Measurements from ENCODE around the gene PLB1.

DNA sequence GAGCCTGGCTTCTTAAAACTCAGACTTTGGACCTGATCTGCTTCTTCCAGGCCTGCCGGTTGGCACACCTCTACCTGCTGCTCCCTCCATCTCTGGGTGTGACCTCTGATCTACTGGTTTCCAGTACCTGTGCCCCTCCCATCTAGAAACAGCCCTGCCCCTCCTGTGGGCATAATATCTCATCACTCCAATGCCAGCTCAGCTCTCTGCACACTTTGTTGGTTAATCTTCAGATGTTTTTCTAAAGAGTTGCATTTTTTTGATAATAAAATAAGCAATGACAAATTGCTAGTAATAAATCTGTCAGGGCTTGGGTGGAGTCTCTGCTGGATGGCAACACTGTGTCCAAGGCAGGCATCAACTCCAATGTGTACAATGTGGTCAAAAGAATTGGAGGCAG is 166.2 kb downstream of the PLB1 start:
- TF ChIP-seq EP300 (conservative IDR thresholded peaks at IDR 0.05; ENCODE audit: poor library complexity, severe bottlenecking) (no peak), RAD21 (conservative IDR thresholded peaks at IDR 0.05) (no peak), SMC3 (conservative IDR thresholded peaks at IDR 0.05; ENCODE audit: poor library complexity) (no peak), POLR2AphosphoS5 (IDR thresholded peaks at IDR 0.05) (no peak), EZH2 (IDR thresholded peaks at IDR 0.05; ENCODE audit: borderline replicate concordance, insufficient read depth, low read length, poor library complexity, severe bottlenecking) (no peak), TAF1 (IDR thresholded peaks at IDR 0.05; ENCODE audit: low read depth) (no peak), MXI1 (conservative IDR thresholded peaks at IDR 0.05; ENCODE audit: poor library complexity, severe bottlenecking) (no peak)
- TF ChIP-seq, protein P1, sequence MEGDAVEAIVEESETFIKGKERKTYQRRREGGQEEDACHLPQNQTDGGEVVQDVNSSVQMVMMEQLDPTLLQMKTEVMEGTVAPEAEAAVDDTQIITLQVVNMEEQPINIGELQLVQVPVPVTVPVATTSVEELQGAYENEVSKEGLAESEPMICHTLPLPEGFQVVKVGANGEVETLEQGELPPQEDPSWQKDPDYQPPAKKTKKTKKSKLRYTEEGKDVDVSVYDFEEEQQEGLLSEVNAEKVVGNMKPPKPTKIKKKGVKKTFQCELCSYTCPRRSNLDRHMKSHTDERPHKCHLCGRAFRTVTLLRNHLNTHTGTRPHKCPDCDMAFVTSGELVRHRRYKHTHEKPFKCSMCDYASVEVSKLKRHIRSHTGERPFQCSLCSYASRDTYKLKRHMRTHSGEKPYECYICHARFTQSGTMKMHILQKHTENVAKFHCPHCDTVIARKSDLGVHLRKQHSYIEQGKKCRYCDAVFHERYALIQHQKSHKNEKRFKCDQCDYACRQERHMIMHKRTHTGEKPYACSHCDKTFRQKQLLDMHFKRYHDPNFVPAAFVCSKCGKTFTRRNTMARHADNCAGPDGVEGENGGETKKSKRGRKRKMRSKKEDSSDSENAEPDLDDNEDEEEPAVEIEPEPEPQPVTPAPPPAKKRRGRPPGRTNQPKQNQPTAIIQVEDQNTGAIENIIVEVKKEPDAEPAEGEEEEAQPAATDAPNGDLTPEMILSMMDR (IDR thresholded peaks at IDR 0.05; ENCODE audit: poor library complexity, severe bottlenecking), result no peak
- TF ChIP-seq, protein P2, sequence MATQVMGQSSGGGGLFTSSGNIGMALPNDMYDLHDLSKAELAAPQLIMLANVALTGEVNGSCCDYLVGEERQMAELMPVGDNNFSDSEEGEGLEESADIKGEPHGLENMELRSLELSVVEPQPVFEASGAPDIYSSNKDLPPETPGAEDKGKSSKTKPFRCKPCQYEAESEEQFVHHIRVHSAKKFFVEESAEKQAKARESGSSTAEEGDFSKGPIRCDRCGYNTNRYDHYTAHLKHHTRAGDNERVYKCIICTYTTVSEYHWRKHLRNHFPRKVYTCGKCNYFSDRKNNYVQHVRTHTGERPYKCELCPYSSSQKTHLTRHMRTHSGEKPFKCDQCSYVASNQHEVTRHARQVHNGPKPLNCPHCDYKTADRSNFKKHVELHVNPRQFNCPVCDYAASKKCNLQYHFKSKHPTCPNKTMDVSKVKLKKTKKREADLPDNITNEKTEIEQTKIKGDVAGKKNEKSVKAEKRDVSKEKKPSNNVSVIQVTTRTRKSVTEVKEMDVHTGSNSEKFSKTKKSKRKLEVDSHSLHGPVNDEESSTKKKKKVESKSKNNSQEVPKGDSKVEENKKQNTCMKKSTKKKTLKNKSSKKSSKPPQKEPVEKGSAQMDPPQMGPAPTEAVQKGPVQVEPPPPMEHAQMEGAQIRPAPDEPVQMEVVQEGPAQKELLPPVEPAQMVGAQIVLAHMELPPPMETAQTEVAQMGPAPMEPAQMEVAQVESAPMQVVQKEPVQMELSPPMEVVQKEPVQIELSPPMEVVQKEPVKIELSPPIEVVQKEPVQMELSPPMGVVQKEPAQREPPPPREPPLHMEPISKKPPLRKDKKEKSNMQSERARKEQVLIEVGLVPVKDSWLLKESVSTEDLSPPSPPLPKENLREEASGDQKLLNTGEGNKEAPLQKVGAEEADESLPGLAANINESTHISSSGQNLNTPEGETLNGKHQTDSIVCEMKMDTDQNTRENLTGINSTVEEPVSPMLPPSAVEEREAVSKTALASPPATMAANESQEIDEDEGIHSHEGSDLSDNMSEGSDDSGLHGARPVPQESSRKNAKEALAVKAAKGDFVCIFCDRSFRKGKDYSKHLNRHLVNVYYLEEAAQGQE (IDR thresholded peaks at IDR 0.05; ENCODE audit: borderline replicate concordance), result no peak

All from neural cell (in vitro differentiated cells).